GM18870 (cell line): ENCODE data around the gene FUT2.
"Not testable (repeated sequence)": the region's sequence is repeated elsewhere in the genome, so short reads cannot be mapped to it uniquely, and the experiment has no call there.

Experiments
- ATAC-seq: cut with Tn5 transposase; IDR thresholded peaks from one replicate; pipeline ENCODE4 v1.9.1; 2021; ENCODE audit warnings: moderate library complexity; ENCODE audit not compliant: unreplicated experiment

The FUT2 gene

DNA sequence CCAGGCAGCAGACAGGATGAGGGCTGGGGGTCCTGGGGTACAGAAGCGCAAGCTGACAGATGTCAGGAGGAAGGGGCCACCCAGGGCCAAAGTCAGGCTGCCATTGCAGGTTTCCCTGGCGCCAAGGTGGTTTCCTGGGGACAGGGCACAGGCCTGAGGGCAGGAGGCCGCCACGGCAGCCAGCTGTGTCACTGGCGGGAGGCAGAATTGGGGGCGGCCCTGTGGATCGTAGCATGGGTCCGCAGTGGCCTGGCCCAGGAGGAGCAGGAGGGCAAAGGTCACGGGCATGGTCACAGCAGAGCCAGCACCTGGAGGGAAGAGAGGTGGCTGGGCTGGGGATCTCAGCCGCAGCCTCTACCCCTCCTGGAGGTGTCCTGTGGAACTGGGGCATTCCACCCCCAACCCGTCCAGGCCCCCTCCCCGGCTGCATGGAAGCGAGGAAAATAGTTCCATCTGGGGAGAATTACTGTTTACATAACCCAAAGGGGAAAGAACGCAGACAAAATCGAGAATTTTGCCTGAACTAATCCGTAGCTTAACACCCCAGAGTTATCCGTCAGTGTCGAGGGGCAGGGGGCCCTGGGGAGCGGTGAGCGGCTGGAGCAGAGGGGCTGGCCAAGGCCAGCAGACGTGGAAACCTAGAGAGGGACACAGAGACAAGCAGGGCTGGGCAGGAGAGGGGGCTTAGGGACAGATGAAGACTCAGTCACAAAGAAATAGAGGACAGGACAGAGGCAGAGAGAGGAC, 24.9 kb upstream of the FUT2 start:
- ATAC-seq, result no peak

DNA sequence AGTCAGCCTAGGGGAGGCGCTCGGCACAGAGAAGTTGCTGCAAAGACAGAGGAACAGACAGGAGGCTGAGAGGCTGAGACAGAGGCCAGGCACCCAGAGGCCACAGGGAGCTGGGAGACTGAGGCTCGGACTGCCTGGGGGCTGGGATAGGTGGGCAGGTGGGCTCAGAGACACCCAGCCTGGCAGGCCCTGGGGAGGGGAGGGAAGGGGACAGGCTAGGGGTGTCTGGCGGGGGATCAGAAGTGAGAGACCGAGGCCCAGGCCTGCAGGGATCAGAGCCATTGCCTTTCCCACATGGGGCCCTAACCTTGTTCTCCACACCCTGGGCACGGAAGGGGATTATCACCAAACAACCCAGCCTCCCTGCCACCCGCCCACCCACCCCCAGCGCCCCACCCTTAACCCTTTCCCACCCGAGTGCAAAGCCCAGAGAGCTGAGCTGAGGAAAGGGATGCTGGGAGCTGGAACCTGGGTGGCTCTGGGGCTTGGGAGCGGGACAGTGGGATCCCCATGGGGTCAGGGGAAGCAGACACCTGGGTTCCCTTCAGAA, 24.2 kb upstream of the FUT2 start:
- no peak for ATAC-seq

DNA sequence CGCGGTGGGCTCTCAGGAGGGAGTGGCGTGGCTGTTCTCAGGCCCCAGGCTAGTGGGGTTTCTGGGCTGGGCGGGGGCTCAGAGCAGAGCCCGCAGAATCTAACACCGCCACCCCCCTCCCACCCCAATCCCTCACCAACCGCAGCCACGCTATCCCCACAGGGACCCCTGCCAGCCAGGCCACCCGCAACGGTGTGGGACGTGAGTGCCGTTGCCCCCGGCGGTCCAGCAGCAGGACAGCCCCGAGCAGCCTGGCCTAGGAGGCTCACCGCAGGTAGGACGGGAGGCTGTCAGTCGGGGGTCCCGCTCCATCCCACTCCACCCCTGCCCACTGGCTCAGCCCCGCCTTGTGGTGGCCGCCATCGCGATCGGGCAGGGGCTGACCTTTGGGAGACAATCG, 22.8 kb upstream of the FUT2 start, which contains the start of gene NTN5:
TSS of gene NTN5 (minus strand) at position 24 of the 400 bp plus-strand sequence. CDS start 2,031 bp downstream, outside the sequence.
- ATAC-seq, result no peak

DNA sequence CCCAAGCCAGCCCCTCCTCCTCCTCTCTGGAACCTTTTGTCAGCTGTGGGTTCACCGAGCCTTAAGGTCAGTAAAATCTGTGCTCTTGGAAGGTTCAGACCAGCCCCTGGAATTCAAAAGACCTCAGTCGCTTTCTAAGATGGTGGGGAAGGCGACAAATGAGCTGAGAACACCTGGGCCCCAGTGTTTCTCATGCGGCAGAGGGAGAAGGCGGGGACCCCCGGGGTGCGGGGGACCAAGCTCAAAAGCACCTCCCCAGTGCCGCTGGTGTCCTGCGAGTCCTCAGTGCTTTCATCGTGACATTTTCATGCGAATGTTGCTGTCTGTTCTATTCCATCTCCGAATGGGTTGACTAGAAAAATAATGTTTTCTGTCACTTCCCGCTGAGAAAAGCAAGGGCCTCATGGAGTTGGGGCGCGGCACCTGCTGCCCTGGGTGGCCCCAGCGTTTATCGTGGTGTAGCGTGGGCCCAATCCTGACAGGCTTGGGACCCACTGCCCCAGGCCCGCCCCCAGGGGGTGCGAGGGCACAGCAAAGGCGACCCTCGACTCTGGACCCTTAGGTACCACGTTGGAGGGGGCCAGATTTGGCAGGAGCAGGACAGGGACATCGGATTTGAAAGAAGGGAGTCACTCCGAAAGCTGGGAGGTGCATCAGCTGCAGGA, 22.2 kb upstream of the FUT2 start:
- ATAC-seq, result no peak

DNA sequence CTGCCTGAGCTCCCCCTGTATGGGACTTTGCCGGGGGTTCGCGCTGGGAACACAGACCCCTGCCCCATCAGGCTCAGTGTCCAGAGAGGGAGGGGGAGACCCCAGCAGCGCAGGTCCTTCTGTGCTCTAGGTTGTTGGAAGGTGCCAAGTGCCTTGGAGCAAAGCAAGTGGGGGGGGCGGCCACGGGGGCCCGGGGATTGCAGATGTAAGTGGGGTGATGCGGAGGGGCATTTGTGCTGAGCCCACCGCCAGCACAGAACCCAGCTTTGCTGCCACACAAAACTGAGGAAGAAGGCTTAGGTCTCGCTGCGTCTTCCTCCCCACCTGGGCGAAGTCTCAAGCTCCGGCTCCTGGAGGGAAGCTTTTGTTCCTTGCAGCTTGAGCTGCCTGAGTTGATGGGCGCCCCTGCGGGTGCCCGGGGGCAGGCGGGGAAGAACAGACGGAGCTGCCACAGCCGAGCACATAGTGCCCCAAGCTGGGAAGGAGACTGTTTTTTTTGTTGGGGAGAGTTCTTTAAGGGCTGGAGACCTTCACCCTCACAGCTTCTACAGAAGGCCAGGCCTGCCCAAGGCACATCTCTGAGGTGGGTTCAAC, 21.5 kb upstream of the FUT2 start:
- ATAC-seq, result no peak

DNA sequence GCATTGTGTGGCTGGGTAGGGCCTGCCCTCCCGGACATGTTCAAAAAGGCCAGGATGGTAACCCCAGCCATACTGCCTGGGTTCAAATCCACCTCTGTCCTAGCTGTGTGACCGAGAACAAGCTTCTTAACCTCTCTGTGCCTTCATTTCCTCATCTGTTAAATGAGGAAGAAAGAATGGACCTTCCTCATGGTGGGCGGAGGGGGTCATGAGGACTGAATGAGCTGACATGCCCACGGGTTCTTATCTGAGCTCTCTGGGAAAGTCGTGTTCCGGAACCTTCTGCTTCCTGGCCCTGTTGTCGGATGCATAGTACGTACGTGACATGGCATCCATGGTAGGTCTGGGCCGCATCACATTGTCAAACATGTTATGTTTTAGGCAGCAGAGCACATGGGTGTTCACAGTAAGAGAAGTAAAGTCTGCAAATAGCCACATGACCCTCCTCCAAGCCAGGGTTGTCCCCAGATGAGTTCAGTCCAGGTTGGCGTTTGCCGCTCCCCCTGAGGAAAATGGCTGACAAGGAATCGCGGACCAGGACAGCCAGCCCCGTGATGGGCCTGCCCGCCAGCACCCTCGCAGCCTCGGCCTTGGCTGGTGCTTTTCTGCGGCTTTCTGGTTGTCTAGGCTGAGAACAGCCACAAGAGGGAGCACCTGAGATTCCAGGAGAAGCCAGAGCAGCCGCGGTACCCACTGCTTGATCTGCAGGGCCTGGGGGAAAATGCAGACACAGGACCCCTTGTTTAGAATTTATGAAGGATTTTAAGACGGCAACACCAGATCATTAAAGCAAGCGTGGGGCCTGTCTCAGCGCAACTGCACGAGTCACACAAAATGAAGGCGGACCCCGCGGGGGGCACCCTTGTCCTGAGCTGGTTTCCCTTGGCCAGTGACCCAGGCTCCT, 20.6 kb upstream of the FUT2 start:
- ATAC-seq, result no peak

DNA sequence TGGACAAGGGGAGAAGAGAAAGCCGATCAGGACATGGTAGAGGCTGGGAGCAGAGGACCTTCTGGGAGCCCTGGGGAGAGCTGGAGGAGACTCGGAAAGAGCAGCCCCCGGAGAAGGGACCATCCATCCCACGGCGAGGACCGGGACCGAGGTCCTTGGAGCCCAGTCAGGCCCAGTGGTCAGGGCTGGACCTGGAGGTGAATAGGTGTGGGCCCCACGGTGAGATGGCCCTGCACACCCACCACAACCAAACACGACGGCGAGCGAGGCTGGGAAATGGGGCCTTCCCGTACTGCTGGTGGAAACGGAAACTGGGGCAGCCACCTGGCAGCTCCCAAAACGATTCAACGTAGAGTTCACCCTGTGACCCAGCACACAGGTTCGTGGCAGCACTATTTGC, 19.3 kb upstream of the FUT2 start:
- no peak for ATAC-seq

DNA sequence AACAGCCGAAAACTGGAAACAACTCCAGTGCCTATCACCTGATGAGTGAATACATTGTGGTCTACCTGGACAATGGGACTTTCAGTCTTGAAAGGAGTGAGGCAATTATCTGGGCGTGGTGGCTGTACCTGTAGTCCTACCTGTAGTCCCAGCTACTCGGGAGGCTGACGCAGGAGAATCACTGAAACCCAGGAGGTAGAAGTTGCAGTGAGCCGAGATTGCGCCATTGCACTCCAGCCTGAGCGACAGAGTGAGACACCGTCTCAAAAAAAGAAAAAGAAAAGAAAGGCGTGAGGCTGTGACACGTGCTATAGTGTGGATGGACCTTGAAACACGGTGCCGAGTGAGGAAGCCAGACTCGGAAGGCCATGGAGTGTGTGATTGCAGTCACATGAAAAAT, 18.9 kb upstream of the FUT2 start:
- no peak for ATAC-seq

DNA sequence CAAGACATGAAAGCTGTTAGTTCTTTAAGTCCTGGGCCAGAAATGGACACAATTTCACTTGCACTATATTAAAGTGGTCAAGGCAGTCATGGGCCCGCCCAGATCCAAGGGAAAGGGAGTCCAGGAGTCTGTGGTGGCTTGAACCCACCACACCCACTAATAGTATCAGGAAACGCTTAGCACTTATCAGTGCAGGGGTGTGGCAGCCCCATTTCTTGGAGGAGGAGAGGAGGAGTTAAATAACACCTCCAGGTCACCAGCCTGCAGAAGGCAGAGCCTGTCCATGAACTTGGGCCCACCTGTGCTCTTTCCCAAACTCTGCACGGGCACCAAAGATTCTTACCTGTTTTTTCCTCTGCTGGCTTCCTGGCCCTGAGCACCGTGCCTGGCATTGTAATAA, 17.6 kb upstream of the FUT2 start:
- no peak for ATAC-seq

DNA sequence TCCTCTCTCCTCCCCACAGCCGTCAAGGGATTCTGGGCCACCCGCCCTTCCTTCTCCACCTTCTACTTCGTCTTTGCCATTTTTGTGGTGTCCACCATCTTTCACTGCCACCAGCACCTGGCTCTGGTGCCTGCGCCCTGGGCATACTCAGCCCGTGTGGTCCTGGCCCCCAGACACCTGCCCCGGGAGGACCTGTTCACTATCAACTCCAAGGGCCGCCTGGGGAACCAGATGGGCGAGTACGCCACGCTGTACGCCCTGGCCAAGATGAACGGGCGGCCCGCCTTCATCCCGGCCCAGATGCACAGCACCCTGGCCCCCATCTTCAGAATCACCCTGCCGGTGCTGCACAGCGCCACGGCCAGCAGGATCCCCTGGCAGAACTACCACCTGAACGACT, 15.8 kb upstream of the FUT2 start:
- not testable (repeated sequence) for ATAC-seq

DNA sequence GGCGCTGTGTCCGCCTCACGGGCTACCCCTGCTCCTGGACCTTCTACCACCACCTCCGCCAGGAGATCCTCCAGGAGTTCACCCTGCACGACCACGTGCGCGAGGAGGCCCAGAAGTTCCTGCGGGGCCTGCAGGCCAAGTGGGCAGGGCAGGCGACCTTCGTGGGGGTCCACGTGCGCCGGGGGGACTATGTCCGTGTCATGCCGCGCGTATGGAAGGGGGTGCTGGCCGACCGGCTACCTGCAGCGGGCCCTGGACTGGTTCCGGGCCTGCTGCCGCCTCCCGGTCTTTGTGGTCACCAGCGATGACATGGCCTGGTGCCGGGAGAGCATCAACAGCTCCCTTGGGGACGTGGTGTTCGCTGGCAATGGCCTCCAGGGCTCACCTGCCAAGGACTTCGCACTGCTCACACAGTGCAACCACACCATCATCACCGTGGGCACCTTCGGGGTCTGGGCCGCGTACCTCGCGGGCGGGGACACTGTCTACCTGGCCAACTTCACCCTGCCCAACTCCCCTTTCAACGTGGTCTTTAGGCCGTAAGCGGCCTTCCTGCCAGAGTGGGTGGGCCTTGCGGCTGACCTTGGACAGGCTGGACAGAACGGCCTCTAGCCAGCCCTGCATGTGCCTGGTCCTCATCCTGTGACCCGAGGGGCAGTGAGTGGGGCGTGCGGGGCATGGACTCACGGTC, 15.2 kb upstream of the FUT2 start:
- no peak for ATAC-seq

DNA sequence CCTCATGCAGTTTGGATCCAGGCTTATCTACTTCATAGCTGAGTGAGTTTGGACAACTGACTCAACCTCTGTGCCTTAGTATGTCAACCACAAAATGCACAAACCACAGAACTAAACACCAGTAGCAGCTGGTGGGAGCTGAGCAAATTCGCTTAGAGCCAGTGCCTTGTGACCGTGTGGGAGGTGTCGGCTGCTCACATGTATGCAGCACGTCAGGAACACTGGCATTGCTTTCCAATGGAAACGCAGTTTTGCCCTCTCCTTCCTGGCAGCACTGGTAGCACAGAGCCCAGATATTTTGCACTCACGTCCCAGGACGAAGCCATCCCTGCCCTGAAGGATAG, 14.7 kb upstream of the FUT2 start:
- ATAC-seq, result no peak

DNA sequence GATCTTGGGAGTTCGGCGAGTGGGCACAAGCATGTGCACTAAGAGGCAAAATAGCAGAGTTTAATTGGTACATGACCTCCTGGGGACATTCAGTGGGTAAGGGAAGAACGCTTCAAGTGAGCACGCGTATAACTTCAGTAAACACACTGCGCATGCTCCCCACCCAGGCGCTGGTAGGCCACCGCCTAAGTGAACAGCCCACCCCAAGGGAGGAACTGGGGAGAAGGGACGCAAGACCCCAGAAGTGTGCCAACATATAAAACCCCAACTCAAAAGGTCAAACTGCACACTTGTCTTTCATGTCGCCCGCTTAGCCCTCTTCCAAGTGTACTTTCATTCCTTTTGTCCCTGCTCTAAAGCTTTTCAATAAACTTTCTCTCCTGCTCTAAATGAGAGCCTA, 12.4 kb upstream of the FUT2 start:
- no peak for ATAC-seq

DNA sequence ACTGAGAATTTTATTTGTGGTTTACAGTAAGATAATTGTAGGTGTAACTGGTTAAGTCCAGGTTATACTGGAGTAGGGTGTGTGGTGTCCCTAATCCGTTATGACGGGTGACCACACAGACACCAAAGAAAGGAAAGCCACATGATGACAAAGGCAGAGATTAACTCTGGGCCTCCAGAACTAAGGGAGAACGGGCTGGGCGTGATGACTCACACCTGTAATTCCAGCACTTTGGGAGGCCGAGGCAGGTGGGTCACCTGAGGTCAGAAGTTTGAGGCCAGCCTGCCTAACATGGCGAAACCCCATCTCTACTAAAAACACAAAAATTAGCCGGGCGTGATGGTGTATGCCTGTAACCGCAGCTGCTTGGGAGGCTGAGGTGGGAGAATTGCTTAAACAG, 10.2 kb upstream of the FUT2 start:
- ATAC-seq, result no peak

DNA sequence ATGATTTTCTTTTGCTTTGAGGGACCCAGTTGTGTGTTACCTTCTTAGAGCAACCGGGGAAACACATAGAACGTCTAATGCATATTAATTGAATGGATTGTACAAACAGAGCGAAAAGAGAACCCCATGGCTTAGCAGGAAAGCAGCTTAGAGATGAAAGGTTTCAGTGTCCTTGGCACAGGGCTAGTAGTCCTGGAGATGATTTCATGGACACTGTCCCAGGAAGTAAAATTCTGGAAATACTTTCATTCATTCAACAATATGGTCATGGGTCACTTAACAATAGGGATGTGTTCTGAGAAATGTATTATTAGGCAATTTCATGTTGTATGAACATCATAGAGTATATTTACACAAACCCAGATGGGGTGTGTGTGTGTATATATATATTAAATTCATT, 9.7 kb upstream of the FUT2 start:
- ATAC-seq, result no peak

DNA sequence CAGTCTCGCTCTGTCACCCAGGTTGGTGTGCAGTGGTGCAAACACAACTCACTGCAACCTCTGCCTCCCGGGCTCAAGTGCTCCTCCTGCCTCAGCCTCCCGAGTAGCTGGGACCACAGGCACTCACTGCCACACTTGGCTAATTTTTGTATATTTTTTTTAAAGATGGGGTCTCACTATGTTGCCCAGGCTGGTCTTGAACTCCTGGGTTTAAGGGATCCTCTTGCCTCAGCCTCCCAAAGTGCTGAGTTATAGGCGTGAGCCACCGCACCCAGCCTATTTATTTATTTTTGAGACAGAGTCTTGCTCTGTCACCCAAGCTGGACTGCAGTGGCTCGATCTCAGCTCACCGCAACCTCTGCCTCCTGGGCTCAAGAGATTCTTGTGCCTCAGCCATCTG, 9.1 kb upstream of the FUT2 start:
- ATAC-seq, result not testable (repeated sequence)

DNA sequence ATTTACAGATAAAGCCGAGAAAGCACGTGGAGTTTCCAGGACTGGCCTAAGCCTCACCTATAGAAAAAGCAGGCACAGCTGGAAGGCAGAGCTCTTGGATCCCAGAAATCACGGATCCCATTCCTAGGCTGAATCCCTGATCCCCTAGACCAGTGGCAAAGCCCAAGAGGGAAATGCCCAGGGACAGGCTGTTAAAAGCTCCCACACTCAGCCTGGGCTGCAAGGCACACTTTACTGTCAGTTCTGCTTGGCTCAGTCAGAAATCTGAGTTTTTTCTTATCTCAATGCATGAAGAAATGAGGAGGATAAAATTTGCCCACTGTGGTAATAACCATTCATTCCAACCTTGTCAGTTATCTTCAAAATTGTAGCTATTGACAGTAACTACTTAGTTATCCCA, 8.0 kb upstream of the FUT2 start:
- ATAC-seq, result no peak

DNA sequence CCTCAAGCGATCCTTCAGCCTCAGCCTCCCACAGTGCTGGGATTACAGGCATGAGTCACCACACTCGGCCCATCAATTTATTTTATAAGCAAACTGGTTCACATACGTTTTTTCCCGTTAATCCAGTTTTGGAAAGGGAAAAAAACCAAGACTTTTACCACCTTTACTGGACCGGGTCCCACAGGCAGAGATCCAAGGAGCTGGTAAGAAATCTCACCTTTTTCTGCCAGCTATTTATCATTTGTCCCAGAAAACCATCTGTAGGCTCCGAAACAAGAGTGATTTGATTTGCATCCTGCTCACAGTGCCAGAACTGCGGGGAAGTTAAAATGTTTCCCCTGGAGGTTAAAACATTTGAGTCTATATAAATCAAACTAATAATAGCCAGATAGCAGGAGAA, 6.3 kb upstream of the FUT2 start:
- ATAC-seq, result no peak

DNA sequence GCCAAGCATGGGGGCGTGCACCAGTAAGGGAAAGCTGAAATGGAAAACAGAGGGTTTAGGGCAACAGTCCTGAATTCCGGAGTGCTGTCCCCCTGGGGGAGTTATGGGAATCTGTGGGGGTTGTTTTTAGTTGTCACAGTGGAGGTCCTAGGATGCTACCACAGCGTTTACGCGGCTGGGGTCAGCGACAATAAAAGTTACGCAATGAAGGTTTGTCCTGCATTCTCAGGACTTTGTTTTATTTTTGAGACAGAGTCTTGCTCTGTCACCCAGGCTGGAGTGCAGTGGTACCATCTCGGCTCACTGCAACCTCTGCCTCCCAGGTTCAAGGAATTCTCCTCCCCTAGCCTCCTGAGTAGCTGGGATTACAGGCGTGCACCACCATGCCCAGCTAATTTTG, 2.1 kb upstream of the FUT2 start:
- not testable (repeated sequence) for ATAC-seq

DNA sequence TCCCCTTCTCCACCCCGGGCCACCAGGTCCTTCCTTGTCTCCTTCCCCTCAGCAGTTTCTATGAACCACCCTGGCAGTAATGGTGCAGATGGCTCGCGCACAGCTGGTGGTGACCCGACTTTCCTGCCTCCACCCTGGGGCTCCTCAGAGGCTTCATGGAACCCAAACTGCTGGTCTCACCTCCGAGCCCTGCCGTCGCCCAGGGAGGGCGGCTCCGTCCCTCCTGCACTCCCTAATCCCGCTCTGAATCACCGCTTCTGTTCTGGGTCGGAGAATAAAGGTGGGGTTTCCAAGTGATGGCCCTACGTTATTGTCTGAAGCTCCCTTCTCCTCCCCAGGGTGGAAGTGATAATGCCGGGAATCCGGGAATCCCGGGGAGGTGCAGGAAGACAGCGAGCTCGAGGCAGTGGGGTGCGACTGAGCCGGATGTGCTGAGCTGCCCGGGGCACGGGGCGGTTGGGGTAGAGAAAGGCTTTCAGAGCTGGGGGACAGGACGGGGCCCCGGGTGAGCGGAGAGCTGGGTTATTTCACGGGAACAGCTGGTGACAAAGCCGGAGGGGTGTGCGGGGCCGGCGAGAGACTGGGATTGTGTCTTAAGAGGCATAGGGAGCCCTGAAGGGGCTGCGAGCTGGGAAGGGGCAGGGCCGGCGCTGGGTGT, 711 bp downstream of the FUT2 start:
- no peak for ATAC-seq
